ENCODE measurements around the gene BCAS3. TPM values are rescaled to one million over a fixed set of nuclear protein-coding genes. Genes with fewer than 3 reads are reported as not detected.

The BCAS3 gene
- total RNA-seq, 1 experiment from 2014 or later: 14.3 TPM

DNA sequence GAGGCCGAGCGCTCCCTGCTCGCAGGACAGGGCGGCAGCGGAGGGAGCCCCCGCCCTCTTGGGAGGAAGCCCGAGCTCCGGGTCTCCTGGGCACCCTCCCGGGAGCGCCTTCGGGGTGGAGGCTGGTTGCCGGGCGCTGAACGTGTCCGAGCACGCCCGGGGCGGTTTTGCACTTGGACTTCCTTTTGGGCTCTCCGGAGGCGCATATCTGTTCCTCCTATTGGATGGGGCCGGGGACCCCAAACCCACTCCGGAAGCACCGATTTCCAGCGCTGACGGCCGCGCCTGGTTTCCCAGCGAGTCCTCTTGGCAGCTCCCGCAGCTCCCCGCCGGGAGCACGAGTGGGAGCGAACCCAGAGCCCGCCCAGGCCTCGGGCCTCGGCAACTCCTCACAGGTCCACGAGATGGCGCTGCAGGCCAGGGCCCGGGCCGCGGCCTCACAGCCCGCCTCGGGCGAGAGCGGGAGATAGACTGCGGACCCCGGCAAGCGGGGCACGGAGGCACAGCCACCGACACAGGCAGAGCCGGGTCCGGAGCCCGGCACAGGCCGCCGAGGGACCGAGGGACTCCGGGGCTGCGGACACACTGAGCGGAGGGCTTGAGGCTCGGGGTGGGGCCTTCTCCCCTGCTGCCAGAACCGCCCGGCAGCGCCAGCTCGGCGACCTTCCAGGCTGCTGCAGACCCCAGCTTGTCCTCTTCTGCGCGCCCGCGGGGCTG, 734.6 kb downstream of the BCAS3 start:
- peaks cover 42% of the 10 kb centered on the region for H3K4me1 ChIP-seq (replicated peaks)
- H3K27ac ChIP-seq: peak overlapping the region; percentile 46
- peak; percentile 83 to 94 for DNase-seq (ENCODE audit: low read depth in 1 of 2, low spot score in 2 of 2)

DNA sequence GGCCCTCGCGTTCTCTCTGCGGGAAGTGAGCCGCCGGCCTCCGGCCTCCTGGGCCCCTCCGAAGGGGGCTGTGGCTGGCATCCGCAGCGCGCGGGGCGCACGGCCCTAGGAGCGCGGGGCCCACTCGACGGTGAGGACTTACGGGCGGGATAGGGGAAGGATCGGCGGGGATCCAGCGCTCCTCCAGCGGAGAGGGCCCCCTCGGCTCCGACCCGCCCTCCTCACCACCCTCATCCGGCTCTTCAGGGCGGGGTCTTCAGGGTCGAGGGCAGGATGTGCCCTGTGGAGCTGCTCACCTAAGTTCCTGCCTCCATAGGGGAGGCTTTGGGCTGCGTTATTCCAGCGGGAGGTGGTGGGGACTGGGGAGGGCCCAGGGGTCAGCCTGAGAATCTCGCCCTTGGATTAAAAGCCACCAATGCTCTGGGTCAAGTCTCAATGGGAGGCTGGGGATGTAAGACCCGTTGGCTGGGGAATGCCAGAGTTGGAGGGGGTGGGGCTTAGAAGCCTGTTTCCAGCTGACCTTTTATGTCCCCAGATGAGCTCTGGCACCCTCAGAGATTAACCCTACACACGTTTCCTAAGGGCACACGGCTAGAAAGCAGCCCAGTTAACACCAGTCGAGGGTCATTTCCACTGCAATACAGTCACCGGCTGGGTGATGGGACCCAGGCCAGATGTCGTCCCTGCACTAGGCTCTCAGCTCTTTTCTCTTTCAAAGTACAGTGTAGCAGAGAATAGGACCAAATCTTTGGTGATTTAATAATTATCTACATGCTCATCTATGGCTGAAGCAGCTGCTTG, 735.4 kb downstream of the BCAS3 start:
- H3K4me1 ChIP-seq (replicated peaks): peaks cover 42% of the 10 kb centered on the region
- H3K9me3 ChIP-seq (replicated peaks): peaks cover 2% of the 10 kb centered on the region; the same call in 1 of the 2 replicates
- peaks cover 6% of the 10 kb centered on the region for H3K36me3 ChIP-seq
- peak overlapping the region; percentile 55 for H3K4me3 ChIP-seq
- H3K27me3 ChIP-seq (replicated peaks): no peaks in the 10 kb centered on the region
- DNase-seq (ENCODE audit: low read depth in 1 of 2, low spot score in 2 of 2): no peak
- H3K27ac ChIP-seq: peak overlapping the region; percentile 46

More for the DNA sequence above, 734.6 kb downstream of the BCAS3 start:
- Histone ChIP-seq H3K9me3 (replicated peaks) (peaks cover 2% of the 10 kb centered on the region; the same call in 1 of the 2 replicates), H3K36me3 (peaks cover 12% of the 10 kb centered on the region), H3K4me3 (peak overlapping the region; percentile 55), H3K27me3 (replicated peaks) (no peaks in the 10 kb centered on the region)

DNA sequence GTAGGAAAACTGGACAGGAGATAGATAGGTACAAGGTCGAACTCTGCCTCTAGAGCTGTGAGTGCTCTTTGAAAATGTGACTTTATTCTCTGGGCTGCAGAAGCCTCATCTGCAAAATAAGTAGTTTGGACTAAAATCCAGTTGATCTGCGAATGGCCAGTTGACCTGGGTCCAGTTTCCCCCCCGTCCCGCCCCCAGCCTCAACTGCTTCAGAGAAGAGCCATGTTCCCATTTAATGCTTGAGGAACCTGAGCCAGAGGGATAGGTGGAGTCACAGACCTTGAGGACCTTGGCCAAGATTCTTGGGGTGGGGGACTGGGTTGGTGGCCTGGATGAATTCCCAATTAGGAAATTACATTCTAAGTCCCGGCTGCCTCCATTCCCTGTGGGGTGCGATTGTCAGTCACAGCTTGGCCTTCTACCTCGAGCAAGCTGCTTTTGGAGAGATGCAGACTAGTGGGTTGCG, 736.0 kb downstream of the BCAS3 start:
- Histone ChIP-seq H3K27me3 (replicated peaks) (no peaks in the 10 kb centered on the region), H3K4me1 (replicated peaks) (peaks cover 41% of the 10 kb centered on the region), H3K4me3 (no peak overlapping the region), H3K36me3 (no peaks in the 10 kb centered on the region; the same call in 1 of the 2 replicates), H3K9me3 (replicated peaks) (peaks cover 2% of the 10 kb centered on the region; the same call in 1 of the 2 replicates), H3K27ac (no peak overlapping the region)
- DNase-seq (ENCODE audit: low read depth in 1 of 2, low spot score in 2 of 2): peak in 1 of 2 experiments; percentile 34

DNA sequence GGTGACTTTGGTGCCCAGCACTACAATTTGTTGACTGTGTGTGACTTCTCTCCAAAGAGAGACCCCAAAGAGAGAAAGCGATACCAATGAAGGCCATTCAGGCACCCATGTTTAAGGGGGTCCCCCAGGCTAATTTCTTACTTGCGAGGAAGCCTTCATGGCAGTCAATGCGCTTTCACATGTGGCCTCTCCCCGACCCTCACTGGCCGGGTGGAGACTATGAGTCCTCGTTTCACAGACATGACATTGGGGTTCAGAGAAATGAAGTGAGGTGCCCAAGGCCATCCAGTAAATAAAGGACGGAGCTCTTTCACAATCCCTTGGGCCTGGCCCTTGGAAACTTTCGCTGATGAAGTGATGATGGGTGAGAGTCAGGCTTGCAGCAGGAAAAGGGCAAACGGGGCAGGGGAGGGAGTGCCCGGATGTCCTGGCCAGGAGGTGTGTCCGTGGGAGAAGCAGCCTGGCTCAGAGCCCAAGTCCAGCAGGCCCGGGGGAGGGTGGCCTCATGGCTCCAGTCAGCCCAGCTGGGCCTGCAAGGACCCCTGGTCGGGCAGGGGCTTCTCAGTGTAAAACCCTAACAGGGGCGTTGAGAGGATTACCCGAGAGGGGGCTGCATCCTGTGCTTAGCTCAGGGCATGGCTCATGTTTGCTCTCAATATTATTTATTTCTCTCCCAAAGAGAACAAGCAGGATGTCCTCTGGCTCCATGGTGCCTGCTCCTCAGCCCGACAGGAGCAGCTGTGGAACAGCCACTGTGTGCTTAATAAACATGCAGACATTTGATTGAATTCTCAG, 736.7 kb downstream of the BCAS3 start:
- Histone ChIP-seq H3K27ac (no peak overlapping the region), H3K4me3 (no peak overlapping the region), H3K36me3 (no peaks in the 10 kb centered on the region), H3K27me3 (replicated peaks) (no peaks in the 10 kb centered on the region), H3K4me1 (replicated peaks) (peaks cover 37% of the 10 kb centered on the region), H3K9me3 (replicated peaks) (peaks cover 2% of the 10 kb centered on the region; the same call in 1 of the 2 replicates)
- DNase-seq (ENCODE audit: low read depth in 1 of 2, low spot score in 2 of 2): peak in 1 of 2 experiments; percentile 38

DNA sequence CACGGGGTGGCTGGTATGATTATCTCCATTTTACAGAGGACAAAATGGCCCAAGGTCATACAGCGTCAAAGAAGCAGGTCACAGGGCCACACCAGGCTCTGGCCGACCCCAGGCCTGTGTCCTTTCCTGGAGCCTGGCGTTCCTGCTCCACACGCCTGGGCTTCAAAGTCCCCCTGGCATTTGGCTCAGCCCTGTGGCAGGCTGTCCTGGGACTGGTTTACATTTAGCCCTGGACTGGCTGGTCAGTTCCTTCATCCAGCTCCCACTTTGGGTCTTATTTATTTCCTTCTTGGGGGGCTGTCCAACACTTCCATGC, 737.2 kb downstream of the BCAS3 start:
- peaks cover 34% of the 10 kb centered on the region for H3K4me1 ChIP-seq (replicated peaks)
- no peak overlapping the region for H3K4me3 ChIP-seq
- no peak overlapping the region for H3K27ac ChIP-seq
- no peaks in the 10 kb centered on the region for H3K27me3 ChIP-seq (replicated peaks)
- peaks cover 2% of the 10 kb centered on the region; the same call in 1 of the 2 replicates for H3K9me3 ChIP-seq (replicated peaks)
- H3K36me3 ChIP-seq: no peaks in the 10 kb centered on the region
- DNase-seq (ENCODE audit: low read depth in 1 of 2, low spot score in 2 of 2): no peak

DNA sequence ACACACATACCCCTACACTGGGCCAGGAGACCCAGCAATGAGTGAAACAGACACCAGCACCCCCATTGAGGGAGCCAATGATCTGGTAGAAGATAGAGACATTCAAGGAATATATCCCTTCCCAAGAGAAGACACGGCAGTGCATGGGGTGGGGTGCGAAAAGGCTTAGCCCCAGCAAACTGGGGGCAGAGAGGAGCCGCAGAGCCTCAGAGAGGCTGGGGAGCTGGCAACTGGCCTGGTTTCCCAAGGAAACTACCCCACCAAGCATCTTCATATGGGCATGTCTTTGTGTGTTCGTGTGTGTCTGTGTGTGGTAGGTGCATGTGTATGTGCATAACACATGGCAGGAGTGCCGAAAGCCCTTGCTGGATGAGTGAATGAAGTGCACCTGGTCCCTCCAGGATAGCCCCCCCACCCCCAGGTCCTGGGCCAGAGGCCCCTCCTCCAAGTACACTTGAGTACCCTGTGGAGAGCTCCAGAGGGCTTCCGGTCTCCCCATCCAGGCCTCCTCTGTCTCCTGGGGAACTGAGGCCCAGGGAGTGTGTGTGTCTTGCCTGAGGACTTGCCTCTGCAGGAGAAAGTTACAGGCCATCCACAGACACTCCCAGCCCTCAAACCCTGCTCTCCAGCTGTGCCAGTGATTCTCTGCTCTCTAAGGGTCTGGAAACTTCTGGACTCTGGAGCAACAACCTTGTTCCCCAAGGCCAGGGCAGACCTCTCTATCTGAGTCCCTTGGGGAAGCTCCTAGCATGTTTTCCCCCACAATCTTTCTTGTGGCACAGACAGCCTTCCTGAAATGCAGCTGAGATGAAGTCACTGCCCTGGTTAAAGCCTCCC, 737.9 kb downstream of the BCAS3 start:
- H3K27me3 ChIP-seq (replicated peaks): no peaks in the 10 kb centered on the region
- no peak overlapping the region for H3K4me3 ChIP-seq
- peaks cover 2% of the 10 kb centered on the region; the same call in 1 of the 2 replicates for H3K9me3 ChIP-seq (replicated peaks)
- no peaks in the 10 kb centered on the region for H3K36me3 ChIP-seq
- peaks cover 31% of the 10 kb centered on the region for H3K4me1 ChIP-seq (replicated peaks)
- H3K27ac ChIP-seq: no peak overlapping the region
- DNase-seq (ENCODE audit: low read depth in 1 of 2, low spot score in 2 of 2): peak in 1 of 2 experiments; percentile 41

DNA sequence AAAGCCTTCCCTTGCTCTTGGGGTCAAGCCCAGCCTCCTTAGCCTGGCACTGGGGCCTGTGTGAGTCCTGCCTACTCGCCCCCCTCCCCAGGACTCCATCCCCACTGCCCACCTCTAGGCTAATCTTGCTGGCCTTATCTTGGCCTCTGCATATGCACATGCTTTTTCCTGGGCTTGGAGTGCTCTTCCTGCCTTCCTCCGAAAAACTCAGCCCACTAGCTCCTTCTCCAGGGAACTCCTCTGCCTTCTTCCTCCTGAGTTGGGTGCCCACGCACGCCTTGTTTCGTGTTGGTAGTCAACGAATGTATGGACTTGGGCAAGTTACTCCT, 738.5 kb downstream of the BCAS3 start:
- Histone ChIP-seq H3K4me3 (no peak overlapping the region), H3K27me3 (replicated peaks) (no peaks in the 10 kb centered on the region), H3K4me1 (replicated peaks) (peaks cover 31% of the 10 kb centered on the region), H3K27ac (no peak overlapping the region), H3K9me3 (replicated peaks) (peaks cover 2% of the 10 kb centered on the region; the same call in 1 of the 2 replicates), H3K36me3 (no peaks in the 10 kb centered on the region)
- DNase-seq (ENCODE audit: low read depth in 1 of 2, low spot score in 2 of 2): no peak

DNA sequence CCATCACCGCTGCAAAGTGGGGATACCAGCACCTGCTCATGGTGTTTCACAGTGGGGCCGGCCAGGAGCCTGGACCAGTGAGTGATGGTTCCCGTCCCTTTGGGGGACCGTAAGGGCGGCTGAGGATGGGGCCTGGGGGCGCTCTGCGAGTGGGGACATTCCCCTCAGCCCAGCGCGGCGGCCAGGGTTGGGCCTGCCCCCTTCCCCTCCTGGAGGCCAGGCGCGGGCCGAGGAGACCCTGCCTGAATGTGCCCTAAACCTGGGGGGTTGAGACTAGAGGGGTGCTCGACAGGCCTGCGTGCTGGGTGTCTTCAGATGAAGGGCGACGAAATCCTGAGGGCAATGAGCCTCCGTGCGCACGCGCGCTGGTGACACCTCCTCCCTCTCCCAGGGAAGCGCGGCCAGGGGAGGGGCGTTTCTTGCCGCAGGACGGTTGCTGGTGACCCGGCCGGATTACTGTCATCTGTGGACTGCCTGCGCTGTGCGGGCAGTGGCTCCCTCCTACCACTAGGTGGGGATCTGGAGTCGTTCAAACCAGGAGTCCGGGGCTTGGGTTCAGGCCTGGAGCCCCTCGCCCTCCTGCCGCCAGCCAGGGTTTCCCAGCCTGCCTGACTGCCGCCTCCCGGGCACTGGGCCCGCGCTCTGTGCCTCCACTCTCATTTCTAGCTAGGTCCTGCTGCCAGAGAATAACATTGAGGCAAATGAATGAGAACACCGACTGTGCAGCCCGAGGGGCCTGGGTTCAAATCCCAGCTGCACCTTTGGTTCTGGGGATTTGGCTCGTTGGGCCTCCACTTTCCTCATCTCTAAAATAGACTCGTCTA, 739.1 kb downstream of the BCAS3 start:
- H3K4me3 ChIP-seq: no peak overlapping the region; the same call in 1 of the 2 replicates
- no peak overlapping the region for H3K27ac ChIP-seq

DNA sequence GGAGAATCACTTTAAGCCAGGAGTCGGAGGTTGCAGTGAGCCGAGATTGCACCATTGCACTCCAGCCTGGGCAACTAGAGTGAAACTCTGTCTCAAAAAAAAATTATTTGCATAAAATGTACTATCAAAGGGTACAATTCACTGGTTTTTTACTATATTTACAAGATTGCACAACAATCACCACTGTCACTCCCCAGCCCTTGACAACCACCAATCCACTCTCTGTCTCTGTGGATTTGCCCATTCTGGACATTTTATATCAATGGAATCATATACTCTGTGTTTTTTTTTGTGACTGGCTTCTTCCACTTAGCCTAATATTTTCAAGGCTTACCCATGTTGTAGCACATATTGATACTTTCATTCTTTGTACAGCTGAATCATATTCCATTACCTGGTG, 740.8 kb downstream of the BCAS3 start:
- peaks cover 12% of the 10 kb centered on the region for H3K4me1 ChIP-seq (replicated peaks)

More for the DNA sequence above, 739.1 kb downstream of the BCAS3 start:
- Histone ChIP-seq H3K36me3 (no peaks in the 10 kb centered on the region), H3K27me3 (replicated peaks) (peaks cover 1% of the 10 kb centered on the region; the same call in 1 of the 2 replicates), H3K9me3 (replicated peaks) (no peaks in the 10 kb centered on the region), H3K4me1 (replicated peaks) (peaks cover 29% of the 10 kb centered on the region)
- peak; percentile 86 to 97 for DNase-seq (ENCODE audit: low read depth in 1 of 2, low spot score in 2 of 2)

DNA sequence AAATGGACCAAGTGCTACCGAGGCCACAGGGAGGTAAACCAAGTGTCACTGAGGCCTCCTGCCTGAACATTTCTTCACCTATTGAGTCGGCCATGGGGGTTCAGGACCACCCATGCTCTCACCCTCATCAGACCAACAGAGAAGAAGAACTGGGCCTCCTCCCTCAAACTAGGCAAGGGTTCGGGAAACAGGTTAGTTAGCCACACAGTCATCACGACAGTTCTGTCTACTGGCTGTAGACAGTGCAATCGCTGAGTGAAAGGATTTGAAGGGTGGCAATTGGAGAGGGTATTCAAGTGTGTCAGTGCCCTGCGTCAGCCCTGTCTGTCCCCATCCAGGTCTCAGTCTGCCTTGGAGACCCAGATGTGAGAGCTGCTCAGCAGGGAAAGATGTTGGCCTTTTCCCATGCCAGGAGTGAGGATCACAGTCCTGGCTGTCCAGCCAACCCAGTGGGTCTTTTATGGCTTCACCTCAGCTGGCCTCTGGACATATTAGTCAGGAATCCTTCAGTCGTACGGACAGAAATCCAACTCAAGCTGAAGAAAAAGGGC, 741.9 kb downstream of the BCAS3 start:
- DNase-seq (ENCODE audit: low read depth in 1 of 2, low spot score in 2 of 2): peak in 1 of 2 experiments; percentile 24
- peaks cover 2% of the 10 kb centered on the region; the same call in 1 of the 2 replicates for H3K27me3 ChIP-seq (replicated peaks)
- H3K4me3 ChIP-seq: no peak overlapping the region
- no peaks in the 10 kb centered on the region for H3K9me3 ChIP-seq (replicated peaks)
- H3K4me1 ChIP-seq (replicated peaks): peaks cover 12% of the 10 kb centered on the region
- H3K27ac ChIP-seq: no peak overlapping the region
- H3K36me3 ChIP-seq: no peaks in the 10 kb centered on the region

More for the DNA sequence above, 740.8 kb downstream of the BCAS3 start:
- DNase-seq (ENCODE audit: low read depth in 1 of 2, low spot score in 2 of 2): no peak
- Histone ChIP-seq H3K27ac (no peak overlapping the region), H3K36me3 (no peaks in the 10 kb centered on the region), H3K9me3 (replicated peaks) (no peaks in the 10 kb centered on the region), H3K4me3 (no peak overlapping the region), H3K27me3 (replicated peaks) (peaks cover 2% of the 10 kb centered on the region; the same call in 1 of the 2 replicates)

DNA sequence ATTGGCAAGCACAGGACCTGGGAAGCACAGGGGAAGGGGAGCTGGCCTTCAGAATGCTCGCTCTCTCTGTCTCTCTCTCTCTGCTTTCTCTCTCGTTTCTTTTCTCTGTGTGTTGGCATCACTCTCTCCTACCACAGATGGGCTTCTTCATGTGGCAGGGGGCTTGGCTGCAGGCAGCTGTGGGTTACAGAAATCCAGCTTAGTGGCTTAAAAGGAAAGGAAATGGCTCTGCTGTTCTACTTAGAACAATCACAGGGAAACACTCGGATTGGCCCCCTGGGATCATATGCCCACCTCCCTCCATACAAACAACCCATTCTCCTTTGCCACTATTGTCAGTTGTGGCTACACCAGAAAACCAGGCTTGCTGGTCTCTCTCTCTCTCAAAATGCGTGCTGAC, 742.4 kb downstream of the BCAS3 start:
- H3K27ac ChIP-seq: no peak overlapping the region
- peak in 1 of 2 experiments; percentile 28 for DNase-seq (ENCODE audit: low read depth in 1 of 2, low spot score in 2 of 2)
- no peaks in the 10 kb centered on the region for H3K36me3 ChIP-seq
- H3K4me1 ChIP-seq (replicated peaks): peaks cover 12% of the 10 kb centered on the region
- H3K27me3 ChIP-seq (replicated peaks): peaks cover 2% of the 10 kb centered on the region; the same call in 1 of the 2 replicates
- H3K4me3 ChIP-seq: no peak overlapping the region
- no peaks in the 10 kb centered on the region for H3K9me3 ChIP-seq (replicated peaks)

Measured in SJSA1 (cell line).